ENCODE results near the gene KIAA0930.
A peak's percentile ranks its signal among the peaks of the same experiment; 100 is the strongest.
"Not testable (repeated sequence)": the region's sequence is repeated elsewhere in the genome, so short reads cannot be mapped to it uniquely, and the experiment has no call there.

Gene KIAA0930

GRCh38 chr22:45262195-45262930 lies 21.7 kb upstream of the KIAA0930 start:
- no peak for DNase-seq

- DNase-seq, result no peak
Observed at GRCh38 chr22:45261407-45262088, 20.9 kb upstream of the KIAA0930 start.

GRCh38 chr22:45260395-45260759 lies 19.7 kb upstream of the KIAA0930 start:
- DNase-seq, result not testable (repeated sequence)

- no peak for DNase-seq
Observed at GRCh38 chr22:45259754-45260394, 19.2 kb upstream of the KIAA0930 start.

GRCh38 chr22:45257941-45258340 lies 17.2 kb upstream of the KIAA0930 start:
- DNase-seq, result not testable (repeated sequence)

GRCh38 chr22:45254789-45255278 lies 14.1 kb upstream of the KIAA0930 start:
- DNase-seq, result no peak

GRCh38 chr22:45254388-45254787 lies 13.7 kb upstream of the KIAA0930 start:
- DNase-seq, result no peak

- DNase-seq, result no peak
Observed at GRCh38 chr22:45253039-45253641, 12.4 kb upstream of the KIAA0930 start.

- no peak for DNase-seq
Observed at GRCh38 chr22:45251825-45252224, 11.1 kb upstream of the KIAA0930 start.

GRCh38 chr22:45248832-45249561 lies 8.3 kb upstream of the KIAA0930 start:
- peak; percentile 13 for DNase-seq

GRCh38 chr22:45246060-45246985 lies 5.6 kb upstream of the KIAA0930 start:
- no peak for DNase-seq

- DNase-seq, result no peak
Observed at GRCh38 chr22:45244916-45245315, 4.2 kb upstream of the KIAA0930 start.

GRCh38 chr22:45242778-45243191 lies 2.1 kb upstream of the KIAA0930 start:
- DNase-seq, result peak; percentile 90

- DNase-seq, result no peak
Observed at GRCh38 chr22:45240104-45240809, 437 bp downstream of the KIAA0930 start.

GRCh38 chr22:45239681-45240051 lies 1.0 kb downstream of the KIAA0930 start:
- no peak for DNase-seq

- DNase-seq, result peak; percentile 13
Observed at GRCh38 chr22:45238957-45239680, 1.6 kb downstream of the KIAA0930 start.

- DNase-seq, result no peak
Observed at GRCh38 chr22:45238076-45238956, 2.4 kb downstream of the KIAA0930 start.

- DNase-seq, result peak; percentile 14
Observed at GRCh38 chr22:45237065-45237990, 3.4 kb downstream of the KIAA0930 start.

Data from NCI-H2029 (cell line).